Activated T-cell treated with anti-CD3 and anti-CD28 coated beads, Interleukin-2, amount 50 U/mL, for 24 hours (primary cell): ENCODE data around the gene ADCY10.
A peak's percentile ranks its signal among the peaks of the same experiment; 100 is the strongest.
"Not testable (repeated sequence)": the region's sequence is repeated elsewhere in the genome, so short reads cannot be mapped to it uniquely, and the experiment has no call there.

Source experiments
- DNase-seq: peaks from one replicate; pipeline ENCODE4 v3.0.0-alpha.2; 2020
- H3K27ac Mint-ChIP-seq: 2 replicates; pipeline ENCODE4 v1.8.0; 2020; ENCODE audit warnings: mild to moderate bottlenecking, mixed read lengths
- H3K27me3 Mint-ChIP-seq: 2 replicates; pipeline ENCODE4 v1.8.0; 2020; ENCODE audit warnings: mixed read lengths
- H3K36me3 Mint-ChIP-seq: 2 replicates; pipeline ENCODE4 v1.8.0; 2020; ENCODE audit warnings: low read depth, mixed read lengths
- H3K4me1 Mint-ChIP-seq: 2 replicates; pipeline ENCODE4 v1.8.0; 2020; ENCODE audit warnings: low read depth, mixed read lengths
- H3K4me3 Mint-ChIP-seq: 2 replicates; pipeline ENCODE4 v1.8.0; 2020; ENCODE audit warnings: mild to moderate bottlenecking, moderate library complexity, mixed read lengths
- H3K9me3 Mint-ChIP-seq: 2 replicates; pipeline ENCODE4 v1.8.0; 2020; ENCODE audit warnings: mixed read lengths

ADCY10 gene

GRCh38 chr1:167806676-167807075, 107.3 kb downstream of the ADCY10 start:
- H3K27me3 Mint-ChIP-seq, DNase-seq, H3K36me3 Mint-ChIP-seq, H3K27ac Mint-ChIP-seq, H3K9me3 Mint-ChIP-seq, H3K4me3 Mint-ChIP-seq: not testable (repeated sequence)
- H3K4me1 Mint-ChIP-seq: peaks cover 30% of the 10 kb centered on the region

- not testable (repeated sequence) for H3K4me3 Mint-ChIP-seq, H3K9me3 Mint-ChIP-seq, H3K27me3 Mint-ChIP-seq, DNase-seq, H3K36me3 Mint-ChIP-seq, H3K27ac Mint-ChIP-seq
- peaks cover 30% of the 10 kb centered on the region for H3K4me1 Mint-ChIP-seq
Measured at GRCh38 chr1:167806235-167806634, 107.7 kb downstream of the ADCY10 start.

DNA sequence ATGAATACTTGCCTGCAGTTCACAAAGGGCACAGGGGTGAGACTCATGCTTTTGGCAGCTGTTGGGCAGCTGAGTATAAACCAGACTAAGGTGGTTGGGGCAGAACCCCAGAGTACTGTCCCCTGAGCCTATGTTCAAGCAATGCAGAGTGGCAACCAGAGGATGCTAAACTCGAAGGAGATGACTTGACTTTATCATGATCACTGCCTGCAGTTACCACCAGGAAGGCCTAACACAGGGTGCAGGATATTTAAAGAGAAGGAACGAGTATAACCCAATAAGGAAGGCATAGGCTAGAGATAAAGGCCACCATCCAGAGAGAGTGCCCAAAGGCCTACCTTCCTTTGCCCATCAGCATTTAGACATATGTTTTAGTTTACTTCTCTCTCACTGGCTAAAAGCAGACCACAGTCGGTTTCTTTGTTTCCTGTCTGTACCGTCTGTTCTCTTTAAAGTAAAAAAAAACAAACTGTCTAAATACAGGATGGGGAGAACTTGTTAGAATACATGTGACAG, 108.8 kb downstream of the ADCY10 start:
- Mint-ChIP-seq H3K36me3 (no peaks in the 10 kb centered on the region), H3K27ac (peak overlapping the region; percentile 67), H3K4me1 (peaks cover 30% of the 10 kb centered on the region), H3K4me3 (no peak overlapping the region), H3K27me3 (no peaks in the 10 kb centered on the region), H3K9me3 (no peaks in the 10 kb centered on the region)
- DNase-seq: peak; percentile 38

DNA sequence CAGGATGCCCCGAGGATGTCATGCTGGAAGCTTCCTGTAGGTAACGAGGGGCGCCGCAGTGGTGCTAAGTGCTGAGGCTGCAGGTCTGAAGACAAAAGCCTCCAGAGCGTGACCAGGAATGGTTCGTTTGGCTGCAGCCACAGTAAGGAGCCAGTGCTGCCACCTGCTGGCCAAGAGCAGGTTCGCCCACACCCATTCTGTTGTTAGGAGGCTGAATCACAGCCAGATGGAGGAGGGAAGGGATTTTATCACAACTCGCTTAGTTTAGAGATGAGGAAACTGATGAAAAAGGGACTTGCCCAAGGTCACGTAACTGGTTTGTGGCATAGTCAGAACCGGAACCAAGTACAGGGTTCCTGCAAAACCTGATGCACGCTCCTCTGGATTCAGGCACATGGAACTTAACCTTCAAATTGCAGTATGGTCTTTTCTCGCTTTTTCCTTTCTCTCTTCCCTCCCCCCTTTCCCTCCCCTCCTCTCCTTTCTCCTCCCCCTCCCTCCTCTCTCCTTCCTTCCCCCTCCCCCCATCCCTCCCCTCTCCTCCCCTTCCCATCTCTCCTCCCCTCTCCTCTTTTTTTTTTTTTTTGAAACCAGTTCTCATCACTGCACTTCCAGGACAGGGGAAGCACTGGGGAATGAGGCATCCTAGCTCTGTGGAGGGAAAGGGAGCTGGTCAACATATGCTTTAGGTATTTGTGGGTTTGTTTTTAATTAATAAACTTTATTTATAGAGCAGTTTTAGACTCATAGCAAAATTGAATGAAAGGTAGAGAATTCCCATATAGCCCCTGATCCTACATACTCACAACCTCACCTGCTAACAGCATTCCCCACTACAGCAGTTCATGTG, 110.4 kb downstream of the ADCY10 start:
- H3K27ac Mint-ChIP-seq: peak overlapping the region; percentile 79
- no peaks in the 10 kb centered on the region for H3K27me3 Mint-ChIP-seq
- H3K4me3 Mint-ChIP-seq: peak overlapping the region; percentile 46
- H3K9me3 Mint-ChIP-seq: no peaks in the 10 kb centered on the region
- H3K4me1 Mint-ChIP-seq: peaks cover 30% of the 10 kb centered on the region
- H3K36me3 Mint-ChIP-seq: no peaks in the 10 kb centered on the region
- DNase-seq: peak; percentile 90

DNA sequence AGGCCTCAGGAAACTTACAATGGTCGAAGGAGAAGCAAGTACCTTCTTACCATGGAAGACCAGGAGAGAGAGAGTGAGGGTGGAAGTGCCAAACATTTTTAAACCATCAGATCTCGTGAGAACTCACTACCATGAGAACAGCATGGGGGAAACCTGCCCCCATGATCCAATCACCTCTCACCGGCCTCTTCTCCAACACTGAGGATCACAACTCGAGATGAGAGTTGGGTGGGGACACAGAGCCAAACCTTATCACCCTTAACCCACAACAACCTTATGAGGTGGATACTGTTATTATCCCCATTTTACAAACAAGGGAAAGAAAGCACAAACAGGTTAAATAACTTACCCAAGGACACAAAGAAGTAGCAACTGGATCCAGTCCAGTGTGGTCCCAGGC, 111.7 kb downstream of the ADCY10 start:
- H3K27ac Mint-ChIP-seq: no peak overlapping the region
- no peaks in the 10 kb centered on the region for H3K9me3 Mint-ChIP-seq
- no peaks in the 10 kb centered on the region for H3K27me3 Mint-ChIP-seq
- H3K4me1 Mint-ChIP-seq: peaks cover 25% of the 10 kb centered on the region
- no peak for DNase-seq
- H3K36me3 Mint-ChIP-seq: no peaks in the 10 kb centered on the region
- no peak overlapping the region for H3K4me3 Mint-ChIP-seq

DNA sequence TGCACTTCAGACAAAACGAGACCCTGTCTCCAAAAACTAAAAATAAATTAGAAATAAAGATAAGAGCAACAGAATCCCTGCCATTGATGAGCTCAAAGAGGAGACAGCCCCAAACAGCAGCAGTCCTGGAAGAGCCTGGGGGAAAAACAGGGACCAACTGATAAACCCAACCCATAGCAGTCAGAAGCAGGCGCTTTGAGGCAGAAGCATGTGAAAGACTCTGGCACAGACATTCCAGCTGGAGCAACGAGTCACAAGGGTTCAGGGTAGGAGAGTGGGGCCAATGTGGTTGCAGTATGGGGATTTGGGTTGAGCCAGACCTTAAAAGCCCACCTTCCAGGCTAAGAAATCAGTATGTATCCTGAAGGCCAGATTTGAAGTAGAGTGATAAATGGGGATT, 113.7 kb downstream of the ADCY10 start:
- Mint-ChIP-seq H3K36me3 (no peaks in the 10 kb centered on the region), H3K4me3 (no peak overlapping the region), H3K9me3 (no peaks in the 10 kb centered on the region), H3K4me1 (peaks cover 25% of the 10 kb centered on the region), H3K27ac (no peak overlapping the region), H3K27me3 (no peaks in the 10 kb centered on the region)
- DNase-seq: no peak

GRCh38 chr1:167799747-167800146, 114.2 kb downstream of the ADCY10 start:
- Mint-ChIP-seq H3K9me3 (no peaks in the 10 kb centered on the region), H3K27ac (no peak overlapping the region), H3K4me1 (peaks cover 20% of the 10 kb centered on the region), H3K27me3 (no peaks in the 10 kb centered on the region), H3K36me3 (no peaks in the 10 kb centered on the region), H3K4me3 (no peak overlapping the region)
- no peak for DNase-seq

DNA sequence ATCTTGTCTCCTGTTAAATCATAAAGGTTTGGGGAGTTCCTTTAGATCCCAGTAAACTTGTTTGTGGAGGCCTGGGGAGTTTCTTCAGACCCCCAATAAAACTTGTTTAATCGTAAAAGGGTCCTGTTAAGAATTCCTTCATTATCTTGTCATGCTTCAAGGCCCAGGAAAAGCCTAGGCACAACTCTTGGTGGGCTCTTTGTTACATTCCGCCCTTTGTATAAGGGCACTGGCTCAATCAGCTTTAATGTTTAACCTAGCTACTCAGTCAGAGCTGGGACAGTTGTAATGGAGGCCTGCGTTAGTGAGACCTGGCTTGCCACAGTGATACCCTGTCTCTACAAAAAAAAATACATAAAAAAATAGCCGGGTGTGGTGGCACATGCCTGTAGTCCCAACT, 115.0 kb downstream of the ADCY10 start:
- Mint-ChIP-seq H3K27ac (no peak overlapping the region), H3K27me3 (no peaks in the 10 kb centered on the region), H3K36me3 (no peaks in the 10 kb centered on the region), H3K4me1 (peaks cover 13% of the 10 kb centered on the region), H3K9me3 (no peaks in the 10 kb centered on the region), H3K4me3 (no peak overlapping the region)
- no peak for DNase-seq

DNA sequence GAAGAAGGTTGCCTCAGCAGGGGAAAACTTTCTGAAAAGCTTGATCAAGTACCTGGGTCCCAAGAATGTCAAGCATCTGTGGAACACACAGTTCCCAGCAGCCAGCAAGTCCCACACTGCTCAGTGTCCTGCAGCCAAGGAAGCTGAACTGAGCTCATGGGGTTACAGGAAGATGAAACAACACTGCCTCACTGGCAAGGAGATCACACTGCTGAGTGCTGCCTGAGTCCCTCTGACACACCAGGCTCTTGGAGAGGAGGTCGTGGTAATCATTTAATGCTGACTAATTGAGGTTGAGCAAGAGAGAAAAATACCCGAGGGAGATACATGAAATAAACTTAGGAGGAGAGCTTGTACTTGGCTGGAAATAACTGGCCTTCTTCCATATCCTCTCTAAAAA, 116.9 kb downstream of the ADCY10 start:
- Mint-ChIP-seq H3K9me3 (no peaks in the 10 kb centered on the region), H3K4me1 (peaks cover 8% of the 10 kb centered on the region), H3K27ac (no peak overlapping the region), H3K36me3 (no peaks in the 10 kb centered on the region), H3K4me3 (no peak overlapping the region), H3K27me3 (no peaks in the 10 kb centered on the region)
- no peak for DNase-seq

DNA sequence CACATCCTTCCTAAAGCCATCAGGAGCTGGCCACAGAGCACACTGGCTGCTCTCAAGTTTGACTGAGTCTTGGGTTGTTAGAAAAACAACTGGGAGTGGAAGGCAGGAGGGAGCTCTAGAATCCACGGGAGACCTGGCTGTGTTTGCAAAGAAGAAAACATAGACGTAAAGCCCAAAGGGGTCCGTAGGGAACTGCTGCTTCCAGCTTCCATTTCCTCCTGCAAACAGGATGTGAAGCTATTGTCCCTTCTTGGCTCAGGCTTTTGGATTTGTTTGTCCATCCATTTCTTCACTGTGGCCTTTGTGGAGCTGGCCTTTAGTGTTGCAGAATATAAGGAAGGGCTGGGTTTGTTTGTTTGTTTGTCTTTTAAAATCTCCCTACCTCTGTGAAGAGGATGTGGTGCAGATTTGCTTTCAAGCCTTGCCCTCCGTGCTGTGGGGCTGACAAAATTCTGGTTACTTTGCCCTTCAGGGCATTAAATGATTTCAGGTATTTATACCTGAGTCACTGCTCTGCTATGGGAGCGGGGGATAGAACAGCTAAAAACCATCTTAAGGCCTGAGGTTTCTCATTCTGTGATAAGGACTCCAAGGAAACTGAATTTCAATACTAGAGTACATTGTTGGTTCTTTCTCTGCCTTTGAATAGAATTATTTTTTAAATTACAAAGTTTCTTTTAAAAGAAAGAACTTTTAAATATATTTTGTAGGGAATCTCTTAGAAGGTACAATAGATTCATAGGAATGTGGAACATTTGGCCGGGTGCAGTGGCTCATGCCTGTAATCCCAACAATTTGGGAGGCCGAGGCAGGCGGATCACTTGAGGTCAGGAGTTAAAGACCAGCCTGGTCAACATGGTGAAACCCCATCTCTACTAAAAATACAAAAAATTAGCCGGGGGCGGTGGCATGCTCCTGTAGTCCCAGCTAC, 117.9 kb downstream of the ADCY10 start:
- Mint-ChIP-seq H3K4me1 (peaks cover 8% of the 10 kb centered on the region), H3K4me3 (no peak overlapping the region), H3K27me3 (no peaks in the 10 kb centered on the region), H3K9me3 (no peaks in the 10 kb centered on the region), H3K36me3 (no peaks in the 10 kb centered on the region), H3K27ac (no peak overlapping the region)
- DNase-seq: no peak

GRCh38 chr1:167794043-167794442, 119.9 kb downstream of the ADCY10 start:
- Mint-ChIP-seq H3K9me3 (no peaks in the 10 kb centered on the region), H3K36me3 (peaks cover 10% of the 10 kb centered on the region), H3K4me3 (no peak overlapping the region), H3K4me1 (peaks cover 11% of the 10 kb centered on the region), H3K27ac (no peak overlapping the region), H3K27me3 (no peaks in the 10 kb centered on the region)
- DNase-seq: no peak

DNA sequence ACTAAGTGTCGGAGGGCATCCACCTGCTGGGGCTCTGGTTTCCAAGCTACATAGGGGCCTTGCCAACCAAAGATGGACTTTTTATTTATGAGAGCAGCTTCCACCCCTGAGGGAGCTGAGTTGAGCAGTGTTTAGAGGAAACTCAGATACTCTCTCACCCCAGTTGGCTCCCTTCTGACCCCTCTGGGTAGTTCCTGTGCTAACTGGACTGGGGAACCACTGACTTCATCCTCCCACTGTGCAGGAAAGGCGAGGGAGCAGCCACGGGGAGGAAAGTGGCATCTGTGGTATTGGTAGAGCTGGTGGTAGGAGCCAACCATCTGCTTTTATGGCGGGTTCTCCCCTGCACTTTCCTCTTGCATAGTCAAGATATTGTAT, 121.8 kb downstream of the ADCY10 start:
- no peaks in the 10 kb centered on the region for H3K9me3 Mint-ChIP-seq
- H3K4me3 Mint-ChIP-seq: no peak overlapping the region
- no peaks in the 10 kb centered on the region for H3K27me3 Mint-ChIP-seq
- H3K4me1 Mint-ChIP-seq: peaks cover 11% of the 10 kb centered on the region
- DNase-seq: no peak
- H3K36me3 Mint-ChIP-seq: peaks cover 20% of the 10 kb centered on the region
- H3K27ac Mint-ChIP-seq: no peak overlapping the region

DNA sequence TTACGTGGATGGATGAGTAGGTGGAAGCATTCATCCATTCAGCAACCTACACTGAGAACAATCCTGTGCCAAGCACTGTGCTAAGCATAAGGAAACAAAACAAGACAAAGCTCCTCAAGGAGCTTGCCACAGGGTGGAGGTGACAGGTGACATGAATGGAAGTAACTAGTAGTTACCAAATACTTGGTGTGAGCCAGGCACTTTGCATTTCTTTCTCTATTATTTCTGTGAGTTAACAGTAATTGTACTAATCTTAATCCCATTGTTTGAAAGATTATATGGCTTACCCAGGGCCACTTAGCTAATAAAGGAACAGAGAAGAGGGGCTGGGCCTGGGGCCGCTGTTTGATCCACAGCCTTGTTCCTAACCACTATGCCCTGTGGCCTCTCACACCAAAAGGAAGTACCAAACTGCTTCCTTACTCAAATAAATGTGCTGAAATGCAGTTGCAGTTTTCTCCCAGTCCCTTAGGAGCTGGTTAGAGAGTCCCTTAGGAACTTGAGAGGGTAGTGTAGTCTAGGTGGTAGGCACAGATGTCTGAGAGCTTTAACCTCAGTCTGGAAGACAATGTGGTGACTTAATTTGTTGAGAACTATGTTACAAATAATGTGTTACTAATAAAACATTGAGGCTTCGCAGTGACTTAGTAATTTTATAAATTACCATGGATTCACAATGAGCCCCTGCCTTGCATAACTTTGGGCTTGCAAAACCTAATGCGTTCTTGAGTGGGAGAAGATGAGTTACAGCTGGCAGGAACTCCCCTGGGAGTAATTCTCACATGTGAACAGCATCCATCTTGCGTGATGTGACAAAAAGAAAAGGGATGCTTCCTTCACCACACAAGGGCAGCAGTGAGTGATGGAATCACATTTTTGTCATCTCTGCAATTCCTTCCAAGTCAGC, 122.4 kb downstream of the ADCY10 start:
- Mint-ChIP-seq H3K4me1 (peaks cover 6% of the 10 kb centered on the region), H3K27me3 (no peaks in the 10 kb centered on the region)
- DNase-seq: no peak

GRCh38 chr1:167790117-167790516, 123.8 kb downstream of the ADCY10 start:
- Mint-ChIP-seq H3K4me3 (no peak overlapping the region), H3K9me3 (no peaks in the 10 kb centered on the region), H3K27me3 (no peaks in the 10 kb centered on the region), H3K27ac (no peak overlapping the region), H3K36me3 (peaks cover 21% of the 10 kb centered on the region), H3K4me1 (peaks cover 6% of the 10 kb centered on the region)
- DNase-seq: no peak

More for the DNA sequence above, 122.4 kb downstream of the ADCY10 start:
- Mint-ChIP-seq H3K4me3 (no peak overlapping the region), H3K27ac (no peak overlapping the region), H3K36me3 (peaks cover 21% of the 10 kb centered on the region), H3K9me3 (no peaks in the 10 kb centered on the region)
